Measurements from ENCODE around the gene ZNF556.

DNA sequence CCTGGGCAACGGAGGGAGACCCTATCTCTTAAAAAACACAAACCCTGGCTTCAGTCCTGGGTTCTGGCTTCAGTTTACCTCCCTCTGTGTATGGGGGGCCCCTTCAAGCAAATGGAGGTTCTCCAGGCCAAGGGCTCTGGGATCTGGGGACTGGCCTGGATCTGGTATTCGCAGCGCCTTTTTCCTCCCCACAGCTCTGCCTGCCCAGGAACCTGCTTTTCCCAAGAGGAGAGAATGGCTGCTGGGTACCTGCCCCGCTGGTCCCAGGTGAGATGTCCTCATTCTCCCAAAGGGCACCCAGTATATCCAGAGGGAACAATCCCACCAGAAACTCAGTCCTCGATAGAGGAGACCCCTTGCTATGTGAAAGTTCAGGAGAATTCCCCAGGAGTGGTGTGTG lies 44.3 kb upstream of the ZNF556 start:
- TF ChIP-seq POLR2A (IDR thresholded peaks at IDR 0.05) (no peak), POLR2AphosphoS5 (IDR thresholded peaks at IDR 0.05) (no peak)
- TF ChIP-seq, protein P1, sequence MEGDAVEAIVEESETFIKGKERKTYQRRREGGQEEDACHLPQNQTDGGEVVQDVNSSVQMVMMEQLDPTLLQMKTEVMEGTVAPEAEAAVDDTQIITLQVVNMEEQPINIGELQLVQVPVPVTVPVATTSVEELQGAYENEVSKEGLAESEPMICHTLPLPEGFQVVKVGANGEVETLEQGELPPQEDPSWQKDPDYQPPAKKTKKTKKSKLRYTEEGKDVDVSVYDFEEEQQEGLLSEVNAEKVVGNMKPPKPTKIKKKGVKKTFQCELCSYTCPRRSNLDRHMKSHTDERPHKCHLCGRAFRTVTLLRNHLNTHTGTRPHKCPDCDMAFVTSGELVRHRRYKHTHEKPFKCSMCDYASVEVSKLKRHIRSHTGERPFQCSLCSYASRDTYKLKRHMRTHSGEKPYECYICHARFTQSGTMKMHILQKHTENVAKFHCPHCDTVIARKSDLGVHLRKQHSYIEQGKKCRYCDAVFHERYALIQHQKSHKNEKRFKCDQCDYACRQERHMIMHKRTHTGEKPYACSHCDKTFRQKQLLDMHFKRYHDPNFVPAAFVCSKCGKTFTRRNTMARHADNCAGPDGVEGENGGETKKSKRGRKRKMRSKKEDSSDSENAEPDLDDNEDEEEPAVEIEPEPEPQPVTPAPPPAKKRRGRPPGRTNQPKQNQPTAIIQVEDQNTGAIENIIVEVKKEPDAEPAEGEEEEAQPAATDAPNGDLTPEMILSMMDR (IDR thresholded peaks at IDR 0.05 in 8 of 11, conservative IDR thresholded peaks at IDR 0.05 in 3 of 11): no peak

Measured in spleen (tissue), 7 donors.